Measurements from ENCODE around the gene HOXB1.
"Not testable (repeated sequence)": the region's sequence is repeated elsewhere in the genome, so short reads cannot be mapped to it uniquely, and the experiment has no call there.

The HOXB1 gene

GRCh38 chr17:48545022-48545375 lies 14.2 kb upstream of the HOXB1 start, which contains the start of gene HOXB2:
TSS of gene HOXB2 (minus strand) at chr17:48545109. CDS start at chr17:48544911, 198 bp downstream.
- Mint-ChIP-seq H3K27me3 (ENCODE audit: low read depth) (peaks cover 5% of the 10 kb centered on the region), H3K4me3 (peak within 1 kb of the TSS; percentile 96), H3K9me3 (no peaks in the 10 kb centered on the region), H3K36me3 (ENCODE audit: low read depth) (peaks cover 26% of the 10 kb centered on the region), H3K27ac (peak within 1 kb of the TSS; percentile 95), H3K4me1 (ENCODE audit: low read depth) (peaks cover 51% of the 10 kb centered on the region)

GRCh38 chr17:48544349-48545021 lies 13.7 kb upstream of the HOXB1 start:
- H3K36me3 Mint-ChIP-seq (ENCODE audit: low read depth): peaks cover 26% of the 10 kb centered on the region
- H3K27me3 Mint-ChIP-seq (ENCODE audit: low read depth): peaks cover 5% of the 10 kb centered on the region
- no peaks in the 10 kb centered on the region for H3K9me3 Mint-ChIP-seq
- H3K27ac Mint-ChIP-seq: peak overlapping the region; percentile 95
- H3K4me3 Mint-ChIP-seq: peak overlapping the region; percentile 96
- peaks cover 54% of the 10 kb centered on the region for H3K4me1 Mint-ChIP-seq (ENCODE audit: low read depth)

GRCh38 chr17:48543854-48544348 lies 13.1 kb upstream of the HOXB1 start:
- peaks cover 53% of the 10 kb centered on the region for H3K4me1 Mint-ChIP-seq (ENCODE audit: low read depth)

GRCh38 chr17:48543107-48543853 lies 12.5 kb upstream of the HOXB1 start:
- H3K27me3 Mint-ChIP-seq (ENCODE audit: low read depth): peaks cover 5% of the 10 kb centered on the region
- H3K36me3 Mint-ChIP-seq (ENCODE audit: low read depth): peaks cover 24% of the 10 kb centered on the region
- H3K4me1 Mint-ChIP-seq (ENCODE audit: low read depth): peaks cover 47% of the 10 kb centered on the region
- H3K4me3 Mint-ChIP-seq: peak overlapping the region; percentile 99
- H3K9me3 Mint-ChIP-seq: no peaks in the 10 kb centered on the region
- H3K27ac Mint-ChIP-seq: peak overlapping the region; percentile 97

More at GRCh38 chr17:48543854-48544348, 13.1 kb upstream of the HOXB1 start:
- Mint-ChIP-seq H3K36me3 (ENCODE audit: low read depth) (peaks cover 24% of the 10 kb centered on the region), H3K9me3 (no peaks in the 10 kb centered on the region), H3K27ac (peak overlapping the region; percentile 95), H3K4me3 (peak overlapping the region; percentile 96), H3K27me3 (ENCODE audit: low read depth) (peaks cover 5% of the 10 kb centered on the region)

- H3K4me1 Mint-ChIP-seq (ENCODE audit: low read depth): peaks cover 43% of the 10 kb centered on the region
- H3K27me3 Mint-ChIP-seq (ENCODE audit: low read depth): peaks cover 5% of the 10 kb centered on the region
Observed at GRCh38 chr17:48542698-48543106, 11.9 kb upstream of the HOXB1 start.

GRCh38 chr17:48542114-48542656 lies 11.4 kb upstream of the HOXB1 start:
- Mint-ChIP-seq H3K27ac (peak overlapping the region; percentile 99), H3K4me3 (peak overlapping the region; percentile 99), H3K9me3 (no peaks in the 10 kb centered on the region), H3K27me3 (ENCODE audit: low read depth) (peaks cover 5% of the 10 kb centered on the region), H3K4me1 (ENCODE audit: low read depth) (peaks cover 39% of the 10 kb centered on the region), H3K36me3 (ENCODE audit: low read depth) (peaks cover 24% of the 10 kb centered on the region)

More at GRCh38 chr17:48542698-48543106, 11.9 kb upstream of the HOXB1 start:
- H3K36me3 Mint-ChIP-seq (ENCODE audit: low read depth): peaks cover 24% of the 10 kb centered on the region
- H3K27ac Mint-ChIP-seq: peak overlapping the region; percentile 97
- H3K9me3 Mint-ChIP-seq: no peaks in the 10 kb centered on the region
- H3K4me3 Mint-ChIP-seq: peak overlapping the region; percentile 99

- Mint-ChIP-seq H3K27ac (peak overlapping the region; percentile 99), H3K27me3 (ENCODE audit: low read depth) (peaks cover 7% of the 10 kb centered on the region), H3K4me1 (ENCODE audit: low read depth) (peaks cover 35% of the 10 kb centered on the region), H3K36me3 (ENCODE audit: low read depth) (peaks cover 24% of the 10 kb centered on the region), H3K4me3 (peak overlapping the region; percentile 99), H3K9me3 (no peaks in the 10 kb centered on the region)
Observed at GRCh38 chr17:48541577-48542113, 10.8 kb upstream of the HOXB1 start.

- Mint-ChIP-seq H3K4me1 (ENCODE audit: low read depth) (peaks cover 30% of the 10 kb centered on the region), H3K9me3 (no peaks in the 10 kb centered on the region), H3K27me3 (ENCODE audit: low read depth) (peaks cover 9% of the 10 kb centered on the region), H3K27ac (peak overlapping the region; percentile 99), H3K4me3 (peak overlapping the region; percentile 99), H3K36me3 (ENCODE audit: low read depth) (peaks cover 24% of the 10 kb centered on the region)
Observed at GRCh38 chr17:48541036-48541576, 10.3 kb upstream of the HOXB1 start.

GRCh38 chr17:48540213-48540612 lies 9.4 kb upstream of the HOXB1 start:
- H3K9me3 Mint-ChIP-seq: no peaks in the 10 kb centered on the region
- peaks cover 9% of the 10 kb centered on the region for H3K27me3 Mint-ChIP-seq (ENCODE audit: low read depth)
- H3K27ac Mint-ChIP-seq: peak overlapping the region; percentile 72
- peaks cover 24% of the 10 kb centered on the region for H3K36me3 Mint-ChIP-seq (ENCODE audit: low read depth)
- H3K4me1 Mint-ChIP-seq (ENCODE audit: low read depth): peaks cover 22% of the 10 kb centered on the region
- H3K4me3 Mint-ChIP-seq: peak overlapping the region; percentile 63

- Mint-ChIP-seq H3K27me3 (ENCODE audit: low read depth) (peaks cover 9% of the 10 kb centered on the region), H3K4me1 (ENCODE audit: low read depth) (peaks cover 20% of the 10 kb centered on the region), H3K9me3 (no peaks in the 10 kb centered on the region), H3K4me3 (no peak overlapping the region), H3K36me3 (ENCODE audit: low read depth) (peaks cover 24% of the 10 kb centered on the region), H3K27ac (no peak overlapping the region)
Observed at GRCh38 chr17:48539177-48539576, 8.4 kb upstream of the HOXB1 start.

- no peak overlapping the region for H3K27ac Mint-ChIP-seq
- H3K4me1 Mint-ChIP-seq (ENCODE audit: low read depth): peaks cover 19% of the 10 kb centered on the region
- H3K9me3 Mint-ChIP-seq: no peaks in the 10 kb centered on the region
- no peak overlapping the region for H3K4me3 Mint-ChIP-seq
- peaks cover 13% of the 10 kb centered on the region for H3K27me3 Mint-ChIP-seq (ENCODE audit: low read depth)
- H3K36me3 Mint-ChIP-seq (ENCODE audit: low read depth): peaks cover 14% of the 10 kb centered on the region
Observed at GRCh38 chr17:48537316-48537715, 6.5 kb upstream of the HOXB1 start.

- H3K9me3 Mint-ChIP-seq; H3K36me3 Mint-ChIP-seq (ENCODE audit: low read depth); H3K4me3 Mint-ChIP-seq; H3K27ac Mint-ChIP-seq: not testable (repeated sequence)
- Mint-ChIP-seq H3K27me3 (ENCODE audit: low read depth) (peaks cover 14% of the 10 kb centered on the region), H3K4me1 (ENCODE audit: low read depth) (peaks cover 11% of the 10 kb centered on the region)
Observed at GRCh38 chr17:48535793-48536559, 5.2 kb upstream of the HOXB1 start.

- H3K36me3 Mint-ChIP-seq (ENCODE audit: low read depth): no peaks in the 10 kb centered on the region
- no peaks in the 10 kb centered on the region for H3K9me3 Mint-ChIP-seq
- no peak overlapping the region for H3K4me3 Mint-ChIP-seq
- H3K4me1 Mint-ChIP-seq (ENCODE audit: low read depth): peaks cover 6% of the 10 kb centered on the region
- H3K27me3 Mint-ChIP-seq (ENCODE audit: low read depth): peaks cover 25% of the 10 kb centered on the region
- no peak overlapping the region for H3K27ac Mint-ChIP-seq
Observed at GRCh38 chr17:48532261-48532660, 1.4 kb upstream of the HOXB1 start.
